LoVo (cell line): Measurements from ENCODE around the gene RRAGA.
"Not testable (repeated sequence)": the region's sequence is repeated elsewhere in the genome, so short reads cannot be mapped to it uniquely, and the experiment has no call there.

Experiments used
- DNase-seq: peaks from one replicate; pipeline ENCODE4 v3.0.0-alpha.2; 2016; ENCODE audit warnings: low spot score

The RRAGA gene

GRCh38 chr9:19087106-19088000, 38.1 kb downstream of the RRAGA start:
- no peak for DNase-seq

- DNase-seq: not testable (repeated sequence)
Observed at GRCh38 chr9:19097431-19097830, 48.2 kb downstream of the RRAGA start.
